Measurements from ENCODE around the gene SMIM23.

The SMIM23 gene

DNA sequence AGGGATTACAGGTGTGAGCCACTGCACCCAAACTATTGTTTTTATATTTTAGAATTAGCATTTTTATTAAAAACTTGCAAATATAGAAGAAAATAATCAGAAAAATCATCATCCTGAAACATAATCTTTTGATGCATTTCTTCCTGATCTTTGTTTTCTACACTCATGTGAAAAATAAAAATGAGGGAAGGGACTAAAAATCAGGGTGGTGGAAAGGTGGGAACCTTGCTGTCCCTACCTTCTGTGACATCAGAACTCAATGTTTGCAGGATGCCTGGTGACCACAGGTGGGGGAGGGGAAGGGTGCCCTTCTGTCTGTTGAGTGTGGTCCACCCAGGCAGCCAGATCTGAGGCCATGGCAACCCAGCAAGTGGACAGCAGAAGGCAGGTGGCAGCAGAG is at the start of gene SMIM23:
Gene SMIM23, plus strand, starts transcription at position 301 of the 400 bp plus-strand sequence. Its CDS starts 55 bp downstream, at position 356.
- DNase-seq: no peak

DNA sequence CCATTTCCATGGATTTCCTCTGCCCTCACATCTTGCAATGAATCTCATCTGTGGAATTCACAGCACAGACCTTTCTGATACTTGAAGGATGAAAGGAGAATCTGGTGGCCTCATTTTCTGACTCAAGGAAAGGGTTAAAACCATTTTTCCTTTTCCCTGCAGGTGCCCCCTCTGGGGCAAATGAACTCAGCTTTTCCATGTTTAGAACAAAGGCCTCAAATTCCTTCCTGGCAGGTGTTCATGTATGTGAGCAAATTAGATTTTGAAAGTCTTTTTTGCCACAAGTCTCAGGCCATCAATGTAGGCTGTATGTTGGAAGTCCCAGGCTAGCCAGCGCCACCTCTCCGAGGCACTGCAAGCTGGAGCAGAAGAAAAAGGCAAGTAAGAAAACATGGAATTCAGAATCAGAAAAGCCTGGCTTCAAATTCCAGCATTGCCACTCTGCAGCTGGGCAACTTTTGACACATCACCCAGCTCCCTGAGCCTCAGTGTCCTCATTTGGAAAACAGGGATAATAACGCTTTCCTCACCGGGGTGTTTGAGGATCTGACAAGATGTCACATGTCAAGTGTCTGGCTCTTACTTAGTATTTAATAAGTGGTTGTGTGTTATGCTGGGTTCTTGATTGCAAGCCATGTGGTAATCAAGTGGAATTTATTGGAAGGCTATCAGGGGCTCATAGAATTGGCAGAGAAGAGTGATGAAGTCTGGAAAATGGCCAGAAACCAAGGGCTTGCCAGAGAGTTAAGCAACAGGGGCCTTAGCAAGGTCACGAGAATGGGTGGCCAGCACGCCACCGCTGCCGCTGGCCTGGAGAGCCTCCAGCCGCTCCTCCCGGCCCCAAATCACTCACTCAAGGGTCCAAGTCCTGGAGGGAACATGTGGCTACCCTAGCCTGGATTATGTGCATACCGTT is 48.4 kb upstream of the SMIM23 start:
- no peak for DNase-seq

DNA sequence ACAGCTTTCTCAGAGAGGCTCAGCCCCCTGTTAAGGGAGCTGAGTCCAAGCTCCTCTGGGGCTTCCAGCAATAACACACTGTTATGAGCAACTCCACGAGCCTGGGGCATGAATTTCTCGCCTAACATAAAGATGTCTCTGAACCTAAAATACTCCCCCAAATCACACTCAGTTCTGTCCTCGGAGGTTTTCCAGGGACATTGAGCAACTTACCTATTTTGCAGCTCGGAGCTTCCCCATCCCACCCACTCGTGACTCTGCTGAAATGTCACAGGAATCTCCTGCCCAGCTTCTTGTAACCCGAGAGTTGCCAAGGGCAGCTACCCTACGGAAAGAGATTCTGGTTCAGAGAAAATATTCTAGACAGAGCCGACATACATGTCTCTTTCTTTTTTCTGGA is 47.1 kb upstream of the SMIM23 start:
- no peak for DNase-seq

DNA sequence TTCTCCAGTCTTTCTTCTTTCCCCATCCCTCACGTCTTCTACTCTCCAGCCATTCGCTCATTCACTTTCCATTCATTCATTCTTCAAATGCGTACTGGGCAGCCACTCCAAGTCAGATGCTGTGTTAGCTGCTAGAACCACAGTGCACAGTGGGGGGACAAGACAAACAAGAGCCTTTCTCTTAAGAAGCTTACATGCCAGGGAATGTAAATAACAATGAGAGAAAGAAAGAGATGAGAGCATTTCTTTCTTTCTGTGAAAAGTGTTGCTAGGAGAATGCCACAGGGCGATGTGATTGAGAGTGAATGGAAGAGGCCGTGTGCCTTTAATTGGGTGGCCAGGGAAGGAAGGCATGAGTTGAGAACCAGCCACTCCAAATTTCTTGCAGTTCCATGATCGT is 46.3 kb upstream of the SMIM23 start:
- no peak for DNase-seq

DNA sequence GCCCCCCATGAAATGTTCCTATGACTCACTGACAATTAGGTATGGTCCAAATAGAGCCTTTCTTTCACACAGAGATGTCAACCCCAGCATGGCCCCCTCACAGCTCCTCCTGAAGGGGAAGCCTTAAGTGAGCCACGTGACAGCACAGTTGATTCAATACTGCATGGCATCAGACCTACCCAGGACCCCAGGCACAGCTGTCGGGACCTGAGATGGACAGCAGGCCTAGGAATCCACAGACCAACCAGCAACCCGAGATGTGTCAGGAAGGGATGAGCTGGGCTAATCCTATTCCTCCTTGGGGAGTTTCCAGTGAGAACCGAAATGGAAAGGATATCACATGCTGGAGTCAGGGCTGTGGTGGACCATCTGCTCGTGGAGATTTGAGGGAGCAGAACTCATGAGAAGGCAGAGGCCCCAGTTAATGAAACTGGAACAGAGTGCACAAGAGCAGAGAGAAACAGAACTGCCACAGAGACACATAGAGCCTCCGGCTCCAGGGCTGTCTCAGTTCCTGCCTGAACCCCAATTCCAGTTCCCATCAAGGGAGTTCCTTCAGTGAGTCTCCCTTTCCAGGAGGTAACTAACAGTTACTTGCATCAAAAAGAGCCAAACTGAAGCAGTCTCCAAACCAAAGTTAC is 42.1 kb upstream of the SMIM23 start:
- DNase-seq: no peak

DNA sequence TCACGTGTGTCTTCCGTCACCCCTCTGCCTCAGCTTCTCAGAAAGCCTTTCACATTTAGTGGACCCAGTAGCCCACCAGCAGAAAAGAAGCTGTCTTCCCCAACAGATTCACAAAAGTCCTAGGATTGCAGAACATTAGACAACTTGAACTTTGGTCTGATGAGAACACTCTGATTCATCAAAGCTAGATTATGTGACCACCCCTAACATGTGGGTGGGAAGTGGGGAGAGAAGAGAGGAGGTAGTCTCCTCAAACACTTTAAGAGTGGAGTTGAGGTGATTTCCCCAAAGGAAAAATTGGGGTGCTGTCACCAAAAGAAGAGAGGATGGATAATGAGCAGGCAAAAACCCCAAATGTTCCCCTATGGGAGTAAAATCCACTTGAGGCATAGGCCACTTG is 41.4 kb upstream of the SMIM23 start:
- no peak for DNase-seq

DNA sequence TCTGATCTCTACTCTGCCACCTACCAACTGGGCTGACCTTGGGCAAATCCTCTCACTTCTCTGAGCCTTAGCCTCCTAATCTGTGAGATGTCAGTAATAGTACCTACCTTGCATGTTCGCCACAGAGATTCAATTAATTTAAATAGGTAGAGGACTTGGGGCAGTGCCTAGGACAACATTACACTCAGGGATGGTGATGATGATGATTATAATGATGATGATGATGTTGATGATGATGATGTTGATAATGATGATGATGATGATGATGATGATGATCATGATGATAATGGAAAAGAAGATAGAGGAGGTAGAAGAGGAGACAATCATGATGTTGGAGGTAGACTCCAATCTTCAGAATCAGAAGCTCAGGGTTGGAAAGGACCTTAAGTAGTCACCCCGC is 40.7 kb upstream of the SMIM23 start:
- no peak for DNase-seq

DNA sequence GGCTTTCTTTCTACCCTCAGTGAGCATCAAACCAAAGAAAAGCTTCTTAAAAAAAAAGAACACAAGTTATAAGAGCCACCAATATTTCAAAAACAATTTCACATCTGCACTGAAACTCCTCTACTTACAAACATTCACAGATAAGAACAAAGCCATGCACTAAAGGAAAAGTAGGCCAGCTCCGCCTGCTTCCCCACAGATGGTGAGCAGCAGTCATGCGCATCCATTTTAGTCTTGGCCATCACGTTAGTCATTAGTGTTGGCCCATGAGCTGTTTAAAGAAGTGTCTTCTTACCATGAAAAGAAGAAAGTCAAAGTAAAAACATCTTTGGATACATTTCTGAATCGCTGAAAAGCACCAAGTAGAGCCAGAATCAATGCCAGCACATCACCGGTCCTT is 40.0 kb upstream of the SMIM23 start:
- DNase-seq: no peak

DNA sequence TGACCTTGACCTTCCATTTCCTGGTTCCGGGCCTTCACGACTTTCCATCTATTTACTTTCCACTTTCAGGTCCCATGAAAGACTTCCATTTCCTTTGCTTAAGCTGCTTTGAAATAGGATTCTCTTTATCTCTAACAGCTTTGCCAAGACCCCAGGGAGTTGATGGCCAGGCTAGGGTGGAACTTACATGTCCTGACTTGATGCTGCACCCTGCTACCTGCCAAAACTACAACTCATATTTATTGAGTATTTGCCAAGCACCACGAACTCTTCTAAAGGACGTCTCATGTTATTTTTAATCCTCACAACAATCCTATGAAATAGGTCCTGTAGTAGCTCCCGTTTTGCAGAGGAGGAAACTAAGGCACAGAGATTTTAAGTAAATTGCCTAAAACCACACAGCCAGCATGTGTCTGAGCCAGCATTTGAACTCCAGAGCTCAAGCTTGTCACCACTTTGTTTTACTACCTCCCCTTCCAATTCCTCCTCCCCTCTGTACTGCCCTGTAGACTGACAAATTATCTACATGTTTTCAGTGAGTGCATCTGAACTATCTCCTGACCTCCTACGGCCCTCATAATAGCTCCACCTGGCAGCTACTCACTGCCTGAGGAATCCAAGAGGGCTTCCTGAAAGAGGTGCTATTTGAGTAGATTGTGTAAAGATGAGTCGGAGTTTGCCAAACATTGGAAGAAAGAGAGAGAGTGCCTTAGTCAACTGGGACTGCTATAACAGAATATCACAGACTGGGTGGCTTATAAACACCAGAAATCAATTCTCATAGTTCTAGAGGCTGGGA is 38.4 kb upstream of the SMIM23 start:
- DNase-seq: no peak

DNA sequence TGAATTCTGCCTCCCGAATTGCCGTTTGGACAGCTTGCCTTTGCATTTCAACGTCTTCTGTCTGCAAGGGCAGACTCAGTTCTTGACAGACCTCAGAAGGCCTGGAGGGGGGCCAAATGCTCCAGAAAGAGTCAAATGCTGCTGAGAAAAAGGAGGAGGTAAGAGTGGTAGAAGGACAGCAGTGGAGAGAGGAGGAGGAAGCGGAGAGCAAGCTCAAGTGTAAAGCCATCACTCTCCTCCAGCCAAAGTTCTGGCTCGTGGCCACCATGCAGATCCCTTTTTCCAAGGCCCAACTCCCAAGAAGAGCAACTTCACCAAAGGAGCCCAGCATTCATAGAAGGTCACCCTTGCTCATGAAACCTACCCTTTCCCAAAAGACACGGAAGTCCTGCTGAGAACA is 36.9 kb upstream of the SMIM23 start:
- no peak for DNase-seq

DNA sequence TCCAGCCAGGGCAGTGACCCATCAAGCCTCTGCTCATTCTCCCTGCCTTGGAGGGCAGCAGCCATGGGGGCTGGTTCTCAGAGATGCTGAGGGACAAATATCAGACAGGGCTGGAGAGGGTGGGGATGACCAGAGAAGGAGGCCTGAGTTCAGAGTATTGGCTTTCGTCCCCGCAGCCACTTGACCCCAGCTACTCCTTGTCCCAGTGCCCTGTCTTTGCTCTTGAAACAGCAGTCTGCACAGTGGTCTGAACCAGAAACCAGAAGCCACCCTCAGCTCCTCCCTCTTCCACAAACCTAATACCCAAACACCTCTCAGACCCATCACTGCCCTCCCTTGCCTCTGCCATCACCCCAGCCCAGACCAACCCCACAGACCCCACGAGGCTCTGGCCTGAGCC is 36.3 kb upstream of the SMIM23 start:
- DNase-seq: no peak

DNA sequence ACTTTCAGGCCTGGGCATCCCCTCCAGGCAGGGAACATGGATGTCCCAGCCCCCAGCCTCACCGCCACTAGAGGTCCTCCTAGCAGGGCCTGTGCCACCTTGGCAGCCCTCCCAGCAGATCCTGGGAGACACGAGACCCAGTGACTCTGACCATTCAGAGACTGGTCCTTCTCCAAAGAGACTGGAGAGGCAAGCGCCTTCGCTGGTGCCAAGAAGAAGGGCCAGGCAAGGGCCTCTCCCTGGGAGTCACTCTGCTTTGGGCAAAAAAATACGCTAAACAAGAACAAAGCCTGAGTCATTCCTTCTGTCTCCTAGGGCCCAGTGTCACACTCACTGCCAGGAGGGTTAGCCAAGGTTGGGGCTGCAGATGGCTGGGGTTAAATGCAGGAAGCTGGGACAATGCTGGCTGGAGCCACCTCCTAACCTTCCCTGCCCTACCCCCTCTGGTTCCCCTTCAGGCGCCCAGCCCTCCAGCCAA is 35.3 kb upstream of the SMIM23 start:
- DNase-seq: no peak

DNA sequence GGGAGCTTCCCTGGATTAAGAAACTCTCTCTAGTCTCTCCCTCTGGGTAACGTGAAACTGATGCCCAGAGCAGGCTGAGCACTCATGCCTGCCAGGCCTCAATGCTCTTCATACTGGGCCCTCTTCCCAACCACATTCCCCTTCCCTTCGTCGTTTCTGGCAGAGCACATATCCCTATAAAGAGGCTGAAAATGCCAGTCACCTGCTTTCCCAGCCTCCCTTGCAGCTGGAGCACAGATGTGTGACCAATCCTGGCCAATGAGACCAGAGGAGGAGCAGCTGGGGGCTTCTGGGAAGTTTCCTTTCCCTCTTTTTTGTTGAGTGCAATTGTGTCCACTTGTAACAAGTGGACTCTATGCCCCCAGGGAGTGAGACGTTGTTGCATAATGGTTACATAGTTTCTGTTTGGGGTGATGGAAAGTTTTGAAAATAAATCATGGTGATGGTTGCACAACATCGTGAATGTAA is 30.2 kb upstream of the SMIM23 start:
- no peak for DNase-seq

DNA sequence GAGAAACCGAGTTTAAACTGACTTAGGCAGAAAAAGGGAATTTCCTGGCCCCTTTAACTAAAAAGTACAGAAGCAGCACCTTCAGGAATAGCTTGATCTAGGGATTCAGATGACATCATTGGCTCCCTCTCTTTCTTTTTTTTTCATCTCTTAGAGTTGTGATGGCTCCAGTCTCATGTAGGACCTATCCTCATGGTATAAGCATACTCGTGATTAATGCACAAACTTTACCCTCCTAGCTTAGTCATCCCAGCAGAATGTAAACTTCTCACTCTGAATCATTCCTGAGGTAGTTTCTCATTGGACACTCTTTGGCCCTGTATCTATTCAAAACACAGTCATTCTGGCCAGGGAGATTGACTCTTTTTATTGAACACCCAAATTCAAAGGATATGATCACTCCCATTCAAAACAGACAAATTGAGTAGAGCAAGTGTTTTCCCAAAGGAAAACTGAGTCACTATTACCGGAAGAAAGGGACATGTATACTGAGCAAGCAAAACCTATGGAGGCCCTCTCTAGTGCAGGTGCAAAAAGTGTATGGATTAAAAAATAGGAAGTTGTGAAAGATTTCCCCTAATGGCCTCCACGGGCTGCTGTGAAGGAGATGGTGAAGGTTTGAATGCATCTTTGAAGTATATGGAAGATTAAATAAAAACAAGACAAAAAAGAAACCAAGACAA is 27.6 kb upstream of the SMIM23 start:
- DNase-seq: no peak

DNA sequence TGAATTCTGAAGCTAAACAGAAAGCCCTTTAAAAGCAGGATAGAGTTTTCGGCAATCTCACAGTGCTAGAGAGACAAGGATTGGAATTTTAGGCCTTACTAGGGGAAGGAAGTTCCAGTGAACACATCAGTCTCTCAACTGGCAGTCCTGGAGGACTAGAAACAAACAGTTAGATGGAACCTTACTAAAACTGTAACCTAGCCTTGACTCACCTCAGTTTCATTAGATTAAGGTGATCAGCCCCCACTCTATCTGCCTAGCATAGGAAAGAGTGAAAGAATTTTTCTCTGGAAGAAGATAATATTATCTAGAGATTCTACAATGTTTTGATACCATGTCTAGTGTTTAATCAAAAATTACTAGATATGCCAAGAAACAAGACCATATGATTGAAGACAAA is 25.8 kb upstream of the SMIM23 start:
- no peak for DNase-seq

DNA sequence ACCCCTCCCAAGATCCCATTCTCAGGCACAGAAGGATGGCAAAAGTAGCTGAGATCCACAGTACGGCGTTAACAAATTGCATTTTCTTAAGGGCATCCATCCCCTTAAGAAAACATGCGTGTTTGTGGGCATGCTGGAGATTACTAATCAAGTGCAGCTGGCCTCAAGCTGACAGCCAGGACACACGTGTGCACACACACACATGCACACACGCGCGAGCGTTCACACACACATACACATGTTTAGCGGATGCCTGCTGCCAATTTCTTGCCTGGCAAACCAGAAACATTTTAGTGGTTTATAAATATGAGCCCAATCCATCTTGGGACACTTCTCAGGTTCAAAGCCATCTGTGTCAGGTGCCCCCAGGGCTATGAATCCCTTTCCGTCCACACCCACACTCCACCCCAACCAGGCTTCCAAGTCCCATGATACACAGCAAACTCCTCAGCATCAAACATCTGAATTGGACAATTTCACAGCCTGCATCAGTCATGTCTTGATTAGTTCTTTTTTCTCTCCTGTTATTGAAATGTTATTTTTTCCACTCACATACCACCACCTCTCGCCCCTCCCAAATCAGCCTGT is 23.5 kb upstream of the SMIM23 start:
- DNase-seq: no peak

DNA sequence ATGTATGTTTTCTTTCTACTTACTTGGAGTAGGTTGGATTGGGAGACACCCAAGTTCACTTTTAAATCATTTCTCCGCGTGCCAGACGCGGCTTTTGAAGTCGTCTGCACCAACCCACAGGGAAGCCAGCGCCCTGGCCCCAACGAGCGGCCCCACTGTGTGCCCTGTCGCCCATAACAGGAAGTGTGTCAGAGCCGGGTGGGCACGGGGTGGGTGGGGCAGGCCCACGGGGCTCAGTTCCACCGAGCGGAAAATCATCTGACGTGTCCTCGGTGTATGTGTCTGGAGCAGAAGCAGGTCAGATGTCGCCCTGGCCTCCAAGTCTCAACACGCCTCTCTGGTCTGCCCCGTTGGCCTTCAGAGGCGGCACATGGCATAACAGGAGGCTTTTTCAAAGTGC is 22.7 kb upstream of the SMIM23 start:
- DNase-seq: no peak

DNA sequence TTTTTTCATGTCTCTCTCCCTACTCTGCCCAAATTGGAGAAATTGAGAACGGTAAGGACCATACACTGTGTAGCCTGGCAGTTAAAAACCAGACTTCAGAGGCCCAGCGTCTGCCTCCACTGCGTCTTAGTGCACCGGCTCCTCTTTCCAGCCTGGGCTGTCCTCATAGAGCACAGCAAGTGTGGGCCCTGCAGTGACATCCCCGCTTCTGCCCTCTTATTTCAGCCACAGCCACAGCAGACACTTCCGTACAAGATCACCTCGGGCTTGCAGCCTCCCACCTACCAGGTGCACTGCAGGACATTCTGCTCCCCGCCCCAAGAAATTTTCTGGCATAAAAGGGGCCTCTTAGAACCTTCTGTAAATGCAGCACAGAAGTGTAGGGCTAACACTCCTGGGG is 21.4 kb upstream of the SMIM23 start:
- DNase-seq: no peak

DNA sequence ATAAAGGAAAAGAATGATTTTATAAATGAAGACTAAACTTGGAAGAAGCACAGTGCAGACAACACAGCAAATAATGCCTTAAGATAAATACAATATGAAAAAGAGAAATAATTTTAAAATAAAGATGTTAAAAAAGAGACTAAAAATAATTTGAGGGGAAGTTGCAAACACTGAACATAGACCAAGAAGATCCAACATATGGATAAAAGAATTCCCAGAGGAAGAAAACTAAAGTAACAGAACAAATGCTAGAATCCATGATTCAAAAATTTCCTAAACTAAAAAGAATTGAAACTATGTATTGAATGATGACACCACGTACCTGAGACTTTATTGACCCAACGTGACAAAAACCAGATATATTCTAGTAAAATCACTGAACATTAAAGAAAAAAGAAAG is 18.7 kb upstream of the SMIM23 start:
- no peak for DNase-seq

DNA sequence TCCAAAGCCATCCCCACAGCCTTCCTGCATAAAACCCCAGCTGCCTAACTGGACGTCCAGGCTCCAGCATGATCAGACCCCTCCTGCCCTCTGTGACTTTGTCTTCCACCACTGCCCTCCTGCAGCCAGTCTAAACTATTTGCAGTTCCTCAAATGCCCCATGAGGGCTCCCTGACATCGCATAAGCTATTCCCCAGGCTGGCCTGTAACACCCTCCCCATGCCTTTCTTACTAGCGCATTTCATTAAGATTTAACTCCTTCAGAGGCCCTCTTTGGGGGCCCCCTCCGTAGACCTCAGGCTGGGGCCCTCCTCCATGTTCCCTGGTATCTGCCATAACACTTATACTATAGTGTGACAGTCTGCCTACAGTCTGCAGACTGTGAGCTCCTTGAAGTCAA is 15.5 kb upstream of the SMIM23 start:
- DNase-seq: no peak

DNA sequence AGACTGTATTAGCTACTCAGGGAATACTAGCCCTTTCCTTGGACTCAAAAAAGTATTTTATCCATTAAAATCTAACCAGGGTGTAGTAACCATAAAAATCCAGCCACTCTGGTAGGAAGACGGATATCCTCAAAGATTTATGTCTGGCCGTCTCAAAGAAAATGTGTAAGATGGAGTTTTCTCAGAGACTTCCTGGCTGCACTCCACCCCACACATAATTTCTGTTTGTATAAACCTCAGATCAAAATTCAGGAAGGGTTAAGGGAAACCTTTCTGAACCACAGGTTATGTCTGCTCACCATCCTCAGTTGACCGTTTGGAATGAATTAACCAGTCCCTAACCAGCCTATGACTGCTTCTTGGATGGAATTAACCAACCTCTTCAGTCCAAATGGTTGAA is 13.8 kb upstream of the SMIM23 start:
- no peak for DNase-seq

DNA sequence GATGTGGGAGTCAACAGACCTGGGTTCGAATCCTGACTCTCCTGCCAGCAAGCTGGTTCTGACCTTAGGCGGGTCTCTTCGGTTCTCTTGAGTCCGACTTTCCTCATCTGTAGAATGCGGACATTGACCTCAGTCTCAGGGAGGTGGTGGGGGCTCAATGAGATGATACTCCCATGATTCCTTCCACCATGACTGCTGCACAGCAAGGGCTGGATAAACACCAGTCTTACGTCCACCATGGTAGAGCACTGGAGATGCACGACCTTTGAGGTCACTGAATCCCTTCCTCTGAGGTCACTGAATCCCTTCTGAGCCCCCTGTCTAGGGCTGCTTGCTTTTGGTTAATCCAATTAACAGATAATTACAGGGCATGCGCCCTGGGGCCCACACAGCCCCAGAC is 12.5 kb upstream of the SMIM23 start:
- no peak for DNase-seq
